Measurements from ENCODE around the gene TEX11.

Gene TEX11

DNA sequence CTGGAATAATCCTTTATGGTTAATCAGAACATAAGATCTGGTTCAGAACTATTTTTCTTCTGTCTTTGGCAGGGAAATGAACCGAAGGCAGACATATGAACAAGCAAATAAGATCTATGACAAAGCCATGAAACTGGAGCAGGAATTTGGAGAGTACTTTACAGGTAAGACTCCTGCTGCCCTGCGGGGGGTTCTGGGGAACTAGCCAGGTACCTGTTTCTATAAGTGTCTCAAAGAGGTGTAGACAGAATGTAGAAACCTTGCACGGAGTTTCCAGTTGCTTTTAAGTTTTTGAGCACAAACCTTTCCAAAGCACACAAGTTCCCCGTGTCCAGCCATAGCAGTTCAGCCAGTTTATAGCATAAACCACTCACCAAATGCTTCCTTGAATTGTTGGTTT, 407.7 kb downstream of the TEX11 start:
- in situ Hi-C loops (cut with HindIII; ENCODE audit: low pct_ligation_motif_present, low sequenced_read_pairs) = no loop called here
- Histone ChIP-seq H3K27me3 (replicated peaks) (no peaks in the 10 kb centered on the region), H3K27ac (no peak overlapping the region), H3K4me3 (ENCODE audit: low read depth, low read length) (no peak overlapping the region), H3K36me3 (replicated peaks) (no peaks in the 10 kb centered on the region)
- no peak for DNase-seq
- TF ChIP-seq, protein P1, sequence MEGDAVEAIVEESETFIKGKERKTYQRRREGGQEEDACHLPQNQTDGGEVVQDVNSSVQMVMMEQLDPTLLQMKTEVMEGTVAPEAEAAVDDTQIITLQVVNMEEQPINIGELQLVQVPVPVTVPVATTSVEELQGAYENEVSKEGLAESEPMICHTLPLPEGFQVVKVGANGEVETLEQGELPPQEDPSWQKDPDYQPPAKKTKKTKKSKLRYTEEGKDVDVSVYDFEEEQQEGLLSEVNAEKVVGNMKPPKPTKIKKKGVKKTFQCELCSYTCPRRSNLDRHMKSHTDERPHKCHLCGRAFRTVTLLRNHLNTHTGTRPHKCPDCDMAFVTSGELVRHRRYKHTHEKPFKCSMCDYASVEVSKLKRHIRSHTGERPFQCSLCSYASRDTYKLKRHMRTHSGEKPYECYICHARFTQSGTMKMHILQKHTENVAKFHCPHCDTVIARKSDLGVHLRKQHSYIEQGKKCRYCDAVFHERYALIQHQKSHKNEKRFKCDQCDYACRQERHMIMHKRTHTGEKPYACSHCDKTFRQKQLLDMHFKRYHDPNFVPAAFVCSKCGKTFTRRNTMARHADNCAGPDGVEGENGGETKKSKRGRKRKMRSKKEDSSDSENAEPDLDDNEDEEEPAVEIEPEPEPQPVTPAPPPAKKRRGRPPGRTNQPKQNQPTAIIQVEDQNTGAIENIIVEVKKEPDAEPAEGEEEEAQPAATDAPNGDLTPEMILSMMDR (IDR thresholded peaks at IDR 0.05; ENCODE audit: low read depth, low read length, missing control alignments) = no peak

DNA sequence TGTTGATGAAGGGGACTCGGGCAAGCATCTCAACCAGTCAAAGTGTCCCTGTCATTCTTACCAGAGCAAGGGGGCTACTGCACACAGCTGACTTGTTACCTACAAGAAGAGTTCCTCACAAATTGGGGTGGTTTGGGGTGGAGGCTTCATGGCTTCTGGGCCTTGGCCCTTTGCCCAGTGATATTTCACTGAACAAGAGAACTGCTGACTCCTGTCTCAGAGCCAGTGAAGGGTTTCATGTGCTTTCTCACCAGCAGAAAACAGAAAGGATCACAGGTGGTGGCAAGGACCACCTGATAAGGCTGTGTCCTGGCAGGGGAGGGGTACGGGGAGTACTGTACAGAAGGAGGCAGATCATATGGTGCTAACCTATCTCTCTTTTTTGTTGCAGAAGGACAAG, 410.4 kb downstream of the TEX11 start:
- H3K27me3 ChIP-seq (replicated peaks) = no peaks in the 10 kb centered on the region
- H3K36me3 ChIP-seq (replicated peaks) = no peaks in the 10 kb centered on the region
- no peak for DNase-seq
- no peak overlapping the region for H3K27ac ChIP-seq
- in situ Hi-C loops (cut with HindIII; ENCODE audit: low pct_ligation_motif_present, low sequenced_read_pairs) = no loop called here
- H3K4me3 ChIP-seq (ENCODE audit: low read depth, low read length) = no peak overlapping the region
- TF ChIP-seq, protein P1 (IDR thresholded peaks at IDR 0.05; ENCODE audit: low read depth, low read length, missing control alignments) = no peak

DNA sequence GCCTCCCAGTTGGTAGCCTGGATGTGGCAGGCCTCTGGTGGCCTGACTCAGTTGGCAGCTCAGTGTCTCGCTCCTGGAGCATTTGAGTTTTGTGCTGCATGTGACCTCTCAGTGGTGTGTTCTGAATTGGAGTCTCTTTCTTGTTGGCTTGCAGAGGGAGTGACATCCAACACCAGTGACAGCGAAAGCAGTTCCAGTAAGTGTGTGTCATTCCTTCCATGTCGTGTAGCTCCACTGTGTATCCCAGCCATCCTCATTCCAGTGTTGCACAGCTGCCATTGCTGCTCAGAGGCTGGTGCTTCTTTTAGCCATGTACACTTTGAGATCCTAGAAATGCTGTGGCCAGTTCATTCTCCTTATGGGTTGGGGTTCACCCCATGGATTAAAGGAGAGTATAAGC, 411.5 kb downstream of the TEX11 start:
- no peaks in the 10 kb centered on the region for H3K36me3 ChIP-seq (replicated peaks)
- H3K27ac ChIP-seq = no peak overlapping the region
- in situ Hi-C loops (cut with HindIII; ENCODE audit: low pct_ligation_motif_present, low sequenced_read_pairs) = no loop called here
- no peaks in the 10 kb centered on the region for H3K27me3 ChIP-seq (replicated peaks)
- no peak for DNase-seq
- TF ChIP-seq, protein P1 (IDR thresholded peaks at IDR 0.05; ENCODE audit: low read depth, low read length, missing control alignments) = no peak
- no peak overlapping the region for H3K4me3 ChIP-seq (ENCODE audit: low read depth, low read length)

DNA sequence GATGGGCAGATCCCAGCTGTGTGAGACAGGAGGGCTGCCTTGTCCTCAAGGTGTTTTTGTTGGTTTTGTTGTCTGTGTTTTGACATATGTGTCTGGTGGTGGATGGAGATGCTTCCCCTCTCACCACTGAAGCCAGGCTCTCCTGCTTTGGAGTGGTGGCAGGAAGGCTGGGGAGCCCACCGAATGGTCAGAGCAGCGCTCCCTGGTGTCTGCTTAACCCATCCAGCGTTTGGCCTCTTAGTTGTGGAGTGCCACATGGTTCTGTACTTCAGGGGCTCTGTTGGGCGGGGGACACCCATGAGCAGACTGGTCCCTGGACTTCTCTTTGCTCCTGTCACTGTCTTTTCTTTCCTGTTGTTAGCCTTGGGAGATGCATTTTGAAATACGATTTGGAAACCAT, 412.0 kb downstream of the TEX11 start:
- no peak for DNase-seq
- H3K36me3 ChIP-seq (replicated peaks) = no peaks in the 10 kb centered on the region
- in situ Hi-C loops (cut with HindIII; ENCODE audit: low pct_ligation_motif_present, low sequenced_read_pairs) = no loop called here
- TF ChIP-seq, protein P1 (IDR thresholded peaks at IDR 0.05; ENCODE audit: low read depth, low read length, missing control alignments) = peak; percentile 7
- H3K4me3 ChIP-seq (ENCODE audit: low read depth, low read length) = no peak overlapping the region
- H3K27ac ChIP-seq = no peak overlapping the region
- no peaks in the 10 kb centered on the region for H3K27me3 ChIP-seq (replicated peaks)

DNA sequence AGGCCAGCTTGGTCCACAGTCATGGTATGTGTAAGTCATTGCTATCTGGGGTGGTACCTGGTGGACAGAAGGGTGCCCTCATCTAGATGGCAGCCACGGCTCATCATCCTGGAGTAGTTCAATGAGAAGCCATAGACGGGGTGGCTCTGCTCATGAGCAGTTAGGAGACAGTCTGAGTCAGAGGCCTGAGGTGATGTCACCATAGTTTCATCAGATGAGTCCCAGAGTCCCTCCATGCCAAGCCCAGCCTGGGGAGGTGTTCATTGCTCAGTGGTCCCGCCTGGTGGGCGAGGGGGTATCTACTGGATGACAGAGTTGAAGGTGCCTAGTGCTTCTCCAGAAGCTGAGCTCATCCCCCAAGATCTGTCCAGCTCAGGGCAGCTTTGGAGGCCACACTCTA, 414.1 kb downstream of the TEX11 start:
- TF ChIP-seq, protein P1 (IDR thresholded peaks at IDR 0.05; ENCODE audit: low read depth, low read length, missing control alignments) = no peak
- H3K27me3 ChIP-seq (replicated peaks) = no peaks in the 10 kb centered on the region
- in situ Hi-C loops (cut with HindIII; ENCODE audit: low pct_ligation_motif_present, low sequenced_read_pairs) = no loop called here
- no peak overlapping the region for H3K4me3 ChIP-seq (ENCODE audit: low read depth, low read length)
- no peaks in the 10 kb centered on the region for H3K36me3 ChIP-seq (replicated peaks)
- no peak overlapping the region for H3K27ac ChIP-seq
- DNase-seq = peak; percentile 11

DNA sequence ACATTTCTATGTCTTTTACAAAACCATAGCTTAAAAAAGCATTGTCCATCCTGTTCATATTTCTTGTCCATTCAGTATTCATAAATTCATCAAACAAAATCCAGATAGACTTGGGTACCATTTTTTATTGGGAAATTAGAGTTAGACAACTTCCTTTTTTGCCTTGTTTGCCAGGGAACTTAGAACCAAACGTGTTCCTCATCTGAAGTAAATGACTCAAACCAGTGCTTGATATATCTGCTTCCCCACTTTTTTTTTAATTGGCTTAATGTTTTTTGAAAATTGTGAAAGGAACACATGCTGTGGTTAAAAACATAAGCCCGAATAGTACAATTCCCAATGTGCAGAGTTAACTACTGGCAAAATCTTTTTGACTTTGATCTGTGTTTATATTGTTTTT, 419.7 kb downstream of the TEX11 start:
- DNase-seq = no peak
- in situ Hi-C loops (cut with HindIII; ENCODE audit: low pct_ligation_motif_present, low sequenced_read_pairs) = no loop called here
- TF ChIP-seq, protein P1 (IDR thresholded peaks at IDR 0.05; ENCODE audit: low read depth, low read length, missing control alignments) = no peak

More for the DNA sequence above, 419.7 kb downstream of the TEX11 start:
- no peaks in the 10 kb centered on the region for H3K27me3 ChIP-seq (replicated peaks)
- H3K4me3 ChIP-seq (ENCODE audit: low read depth, low read length) = no peak overlapping the region
- no peak overlapping the region for H3K27ac ChIP-seq
- H3K36me3 ChIP-seq (replicated peaks) = no peaks in the 10 kb centered on the region
